Measurements from ENCODE around the gene MBD3L3.

GRCh38 chr19:7010722-7011593 is 47.5 kb downstream of the MBD3L3 start:
- TF ChIP-seq POLR2AphosphoS5 (IDR thresholded peaks at IDR 0.05; ENCODE audit: insufficient read depth, low read depth, low read length) (no peak), CTCF (IDR thresholded peaks at IDR 0.05; ENCODE audit: extremely low read depth in 1 of 2, insufficient read depth in 1 of 2, low read depth in 1 of 2, low read length in 2 of 2) (no peak), MYC (IDR thresholded peaks at IDR 0.05; ENCODE audit: low read depth, low read length) (no peak), EZH2 (IDR thresholded peaks at IDR 0.05; ENCODE audit: borderline replicate concordance, low read depth, low read length, severe bottlenecking) (no peak), POLR2A (IDR thresholded peaks at IDR 0.05; ENCODE audit: low read depth, low read length) (no peak), MAX (IDR thresholded peaks at IDR 0.05; ENCODE audit: insufficient read depth, insufficient read length) (no peak), JUN (IDR thresholded peaks at IDR 0.05; ENCODE audit: borderline replicate concordance, insufficient read depth, insufficient read length, low read depth) (no peak), FOS (IDR thresholded peaks at IDR 0.05; ENCODE audit: borderline replicate concordance, insufficient read depth, low read length) (no peak)

Measured in endothelial cell of umbilical vein (primary cell).